GM18868 (cell line): Measurements from ENCODE around the gene CATSPERD.
"Not testable (repeated sequence)": the region's sequence is repeated elsewhere in the genome, so short reads cannot be mapped to it uniquely, and the experiment has no call there.

Experiments
- ATAC-seq: cut with Tn5 transposase; IDR thresholded peaks from one replicate; pipeline ENCODE4 v1.9.1; 2021; ENCODE audit warnings: mild to moderate bottlenecking, moderate library complexity; ENCODE audit not compliant: unreplicated experiment

CATSPERD gene

DNA sequence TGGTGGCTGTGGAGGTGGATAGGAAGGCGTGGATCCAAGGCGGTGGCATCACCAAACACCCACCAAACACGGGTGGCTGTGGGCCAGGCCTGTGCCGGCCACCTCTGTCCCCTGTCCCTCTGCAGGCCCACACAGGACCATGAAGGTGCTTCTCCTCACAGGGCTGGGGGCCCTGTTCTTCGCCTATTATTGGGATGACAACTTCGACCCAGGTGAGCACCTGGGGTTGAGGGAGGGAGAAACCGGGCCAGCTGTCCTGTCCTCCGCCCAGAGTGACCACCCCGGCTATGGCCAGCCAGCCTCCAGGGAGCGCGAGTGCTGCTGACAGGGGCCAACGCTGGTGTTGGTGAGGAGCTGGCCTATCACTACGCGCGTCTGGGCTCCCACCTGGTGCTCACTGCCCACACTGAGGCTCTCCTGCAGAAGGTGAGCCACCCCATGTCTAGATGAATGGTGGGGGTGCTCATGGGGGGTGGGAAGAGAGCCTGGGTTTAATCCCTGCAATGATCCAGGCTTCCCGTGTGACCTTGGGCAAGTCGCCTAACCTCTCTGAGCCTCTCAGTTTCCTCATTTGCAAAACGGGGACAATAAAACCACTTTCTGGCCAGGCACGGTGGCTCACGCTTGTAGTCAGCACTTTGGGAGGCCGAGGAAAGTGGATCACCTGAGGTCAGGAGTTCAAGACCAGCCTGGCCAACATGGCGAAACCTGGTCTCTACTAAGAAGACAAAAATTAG lies 35.6 kb upstream of the CATSPERD start:
- no peak for ATAC-seq

DNA sequence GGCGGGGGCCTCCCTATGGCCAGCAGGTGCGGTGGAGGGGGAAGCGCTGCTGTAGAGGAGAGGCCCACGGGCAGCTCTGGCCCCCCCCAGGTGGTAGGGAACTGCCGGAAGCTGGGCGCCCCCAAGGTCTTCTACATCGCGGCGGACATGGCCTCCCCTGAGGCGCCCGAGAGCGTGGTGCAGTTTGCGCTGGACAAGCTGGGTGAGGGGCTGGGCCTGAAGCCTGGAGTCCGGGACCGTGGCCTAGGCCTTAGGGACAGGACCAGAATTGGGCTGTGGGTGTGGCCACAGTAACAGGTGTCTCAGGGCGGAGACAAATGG lies 34.2 kb upstream of the CATSPERD start:
- ATAC-seq = no peak

DNA sequence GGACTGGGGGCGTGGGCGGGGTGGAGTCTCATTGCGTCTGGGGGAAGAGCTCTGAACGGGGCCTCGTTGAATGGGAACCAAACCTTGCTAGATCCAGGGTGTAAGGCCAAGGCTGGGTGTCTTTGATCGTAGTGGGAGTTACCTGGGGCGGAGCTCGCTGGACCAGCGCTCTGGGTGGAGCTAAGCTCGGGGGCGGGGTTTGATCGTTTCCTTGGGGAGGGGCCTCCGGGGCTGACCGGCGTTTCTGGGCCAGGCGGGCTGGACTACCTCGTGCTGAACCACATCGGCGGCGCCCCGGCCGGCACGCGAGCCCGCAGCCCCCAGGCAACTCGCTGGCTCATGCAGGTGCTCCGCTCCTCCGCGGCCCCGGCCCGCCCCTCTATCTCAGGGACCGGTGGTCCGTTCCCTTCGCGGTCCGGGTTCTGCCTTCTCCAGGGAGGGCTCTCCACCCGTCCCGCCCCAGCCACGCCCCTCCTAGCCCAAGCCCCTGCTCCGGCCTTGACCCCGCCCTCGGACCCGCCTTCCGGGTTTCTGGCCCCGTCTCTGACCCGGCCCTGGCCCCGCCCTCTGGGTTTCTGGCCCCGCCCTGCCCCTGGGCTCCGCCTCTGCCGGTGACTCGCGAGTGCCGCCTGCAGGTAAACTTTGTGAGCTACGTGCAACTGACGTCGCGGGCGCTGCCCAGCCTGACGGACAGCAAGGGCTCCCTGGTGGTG lies 33.6 kb upstream of the CATSPERD start:
- peak; percentile 57 for ATAC-seq

DNA sequence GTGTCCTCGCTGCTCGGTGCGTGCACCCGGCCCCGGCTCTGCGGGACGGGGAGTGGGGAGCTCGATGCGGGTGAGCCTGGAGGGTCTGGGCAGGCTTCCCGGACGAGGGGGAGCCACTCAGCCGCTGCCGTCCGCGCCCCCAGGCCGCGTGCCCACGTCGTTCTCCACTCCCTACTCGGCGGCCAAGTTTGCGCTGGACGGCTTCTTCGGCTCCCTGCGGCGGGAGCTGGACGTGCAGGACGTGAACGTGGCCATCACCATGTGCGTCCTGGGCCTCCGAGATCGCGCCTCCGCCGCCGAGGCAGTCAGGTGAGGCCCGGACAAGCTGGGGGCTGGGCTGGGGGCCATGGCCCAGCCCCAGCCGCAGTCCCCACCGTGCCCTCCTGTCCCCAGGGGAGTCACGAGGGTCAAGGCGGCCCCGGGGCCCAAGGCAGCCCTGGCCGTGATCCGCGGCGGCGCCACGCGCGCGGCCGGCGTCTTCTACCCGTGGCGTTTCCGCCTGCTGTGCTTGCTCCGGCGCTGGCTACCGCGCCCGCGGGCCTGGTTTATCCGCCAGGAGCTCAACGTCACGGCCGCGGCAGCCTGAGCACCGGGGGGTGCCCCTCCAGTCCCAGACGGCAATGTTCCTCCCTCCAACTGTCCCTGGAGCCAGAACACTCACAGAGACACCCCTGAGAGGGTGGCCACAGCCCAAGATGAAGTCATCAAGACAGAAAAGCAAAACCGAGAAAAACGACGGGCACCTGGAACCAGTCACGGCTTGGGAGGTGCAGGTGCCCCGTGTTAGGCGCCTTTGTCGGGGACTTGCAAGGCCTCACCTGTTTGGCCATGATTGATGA lies 32.9 kb upstream of the CATSPERD start:
- no peak for ATAC-seq

DNA sequence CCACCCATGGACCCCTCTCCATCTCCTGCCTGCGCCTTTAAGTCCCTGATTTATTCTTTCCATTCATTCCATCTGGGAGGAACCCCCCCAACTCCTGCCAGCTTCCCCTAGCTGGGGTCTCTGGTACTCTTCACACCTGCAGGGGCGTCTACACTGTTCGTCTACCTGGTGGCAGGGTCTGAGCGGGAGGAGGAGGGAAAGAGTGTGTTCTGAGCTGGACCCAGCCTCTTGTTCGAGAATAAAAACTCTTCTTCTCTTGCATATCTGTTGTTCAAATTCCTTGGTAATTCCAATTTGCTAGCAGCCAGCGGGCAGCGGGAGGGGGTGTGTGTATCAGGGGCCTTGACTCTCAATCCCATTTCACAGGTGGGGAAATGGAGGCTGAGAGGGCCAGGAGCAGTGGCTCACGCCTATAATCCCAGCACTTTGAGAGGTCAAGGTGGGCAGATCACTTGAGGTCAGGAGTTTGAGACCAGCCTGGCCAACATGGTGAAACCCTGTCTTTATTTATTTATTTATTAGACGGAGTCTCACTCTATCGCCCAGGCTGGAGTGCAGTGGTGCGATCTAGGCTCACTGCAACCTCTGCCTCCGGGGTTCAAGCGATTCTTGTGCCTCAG lies 32.1 kb upstream of the CATSPERD start:
- ATAC-seq = not testable (repeated sequence)

DNA sequence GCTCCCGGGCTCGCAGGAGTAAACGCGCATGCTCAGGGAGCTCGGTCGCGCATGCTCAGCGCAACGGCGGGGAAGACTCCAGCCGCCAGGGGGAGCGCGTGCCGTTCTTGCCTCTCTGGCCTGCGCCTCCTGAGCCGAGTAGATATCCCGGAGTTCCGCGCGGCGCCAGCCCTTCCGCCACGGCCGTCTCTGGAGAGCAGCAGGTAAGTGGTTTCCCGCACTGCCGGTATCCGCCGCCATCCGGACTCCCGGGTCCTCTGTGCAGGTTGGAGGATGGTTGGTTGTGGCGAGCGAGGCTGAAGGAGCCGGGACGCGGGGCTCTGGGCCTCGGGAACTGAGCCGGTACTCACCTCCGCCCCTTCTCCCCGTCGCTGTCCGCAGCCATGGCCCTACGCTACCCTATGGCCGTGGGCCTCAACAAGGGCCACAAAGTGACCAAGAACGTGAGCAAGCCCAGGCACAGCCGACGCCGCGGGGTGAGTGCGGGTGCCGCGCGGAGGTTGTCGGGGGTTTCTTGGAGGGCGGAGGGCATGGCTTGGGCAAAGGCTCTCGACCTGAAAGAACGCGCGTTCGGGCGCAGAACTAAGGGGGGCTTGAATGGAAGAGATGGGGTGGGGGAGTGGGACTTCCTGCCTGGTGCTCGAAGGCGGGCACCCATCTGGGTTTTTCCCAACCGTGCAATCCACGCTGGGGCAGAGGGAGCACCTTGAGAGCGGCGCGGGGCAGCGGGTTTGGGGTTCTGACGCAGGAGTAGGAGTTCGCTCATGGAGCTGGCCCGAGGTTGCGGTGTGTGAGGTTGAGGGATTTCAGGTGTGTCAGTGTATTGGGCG lies 30.1 kb upstream of the CATSPERD start, which contains the start of gene RPL36:
RPL36 (plus strand) TSS at position 171 of the 830 bp plus-strand sequence; CDS start at position 384, 213 bp downstream.
- ATAC-seq = peak; percentile 38

DNA sequence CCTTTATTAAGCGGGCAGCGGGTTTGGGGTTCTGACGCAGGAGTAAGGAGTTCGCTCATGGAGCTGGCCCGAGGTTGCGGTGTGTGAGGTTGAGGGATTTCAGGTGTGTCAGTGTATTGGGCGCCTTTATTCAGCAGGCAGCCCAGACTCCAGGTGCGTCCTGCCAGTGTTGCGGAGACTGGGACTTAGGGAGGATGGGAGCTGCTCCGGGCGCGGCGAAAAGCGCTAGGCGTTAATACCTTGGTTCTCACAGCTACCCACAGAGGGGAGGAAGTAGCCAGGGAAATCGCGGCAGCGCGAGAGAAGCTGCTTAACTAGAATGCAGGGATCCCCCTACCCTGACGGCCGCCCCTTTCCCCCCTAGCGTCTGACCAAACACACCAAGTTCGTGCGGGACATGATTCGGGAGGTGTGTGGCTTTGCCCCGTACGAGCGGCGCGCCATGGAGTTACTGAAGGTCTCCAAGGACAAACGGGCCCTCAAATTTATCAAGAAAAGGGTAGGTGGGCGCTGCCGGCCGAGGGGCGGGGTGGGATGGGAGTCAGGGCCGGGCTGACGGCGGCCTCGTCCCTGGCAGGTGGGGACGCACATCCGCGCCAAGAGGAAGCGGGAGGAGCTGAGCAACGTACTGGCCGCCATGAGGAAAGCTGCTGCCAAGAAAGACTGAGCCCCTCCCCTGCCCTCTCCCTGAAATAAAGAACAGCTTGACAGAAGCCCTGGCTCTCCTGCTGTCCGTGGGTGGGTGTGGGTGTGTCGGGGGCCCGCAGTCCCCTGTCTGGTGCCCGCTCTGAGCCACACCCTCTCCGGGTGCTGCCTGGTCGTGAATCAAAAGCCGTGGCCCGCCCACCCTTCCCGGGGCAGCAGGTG lies 29.2 kb upstream of the CATSPERD start:
- no peak for ATAC-seq

DNA sequence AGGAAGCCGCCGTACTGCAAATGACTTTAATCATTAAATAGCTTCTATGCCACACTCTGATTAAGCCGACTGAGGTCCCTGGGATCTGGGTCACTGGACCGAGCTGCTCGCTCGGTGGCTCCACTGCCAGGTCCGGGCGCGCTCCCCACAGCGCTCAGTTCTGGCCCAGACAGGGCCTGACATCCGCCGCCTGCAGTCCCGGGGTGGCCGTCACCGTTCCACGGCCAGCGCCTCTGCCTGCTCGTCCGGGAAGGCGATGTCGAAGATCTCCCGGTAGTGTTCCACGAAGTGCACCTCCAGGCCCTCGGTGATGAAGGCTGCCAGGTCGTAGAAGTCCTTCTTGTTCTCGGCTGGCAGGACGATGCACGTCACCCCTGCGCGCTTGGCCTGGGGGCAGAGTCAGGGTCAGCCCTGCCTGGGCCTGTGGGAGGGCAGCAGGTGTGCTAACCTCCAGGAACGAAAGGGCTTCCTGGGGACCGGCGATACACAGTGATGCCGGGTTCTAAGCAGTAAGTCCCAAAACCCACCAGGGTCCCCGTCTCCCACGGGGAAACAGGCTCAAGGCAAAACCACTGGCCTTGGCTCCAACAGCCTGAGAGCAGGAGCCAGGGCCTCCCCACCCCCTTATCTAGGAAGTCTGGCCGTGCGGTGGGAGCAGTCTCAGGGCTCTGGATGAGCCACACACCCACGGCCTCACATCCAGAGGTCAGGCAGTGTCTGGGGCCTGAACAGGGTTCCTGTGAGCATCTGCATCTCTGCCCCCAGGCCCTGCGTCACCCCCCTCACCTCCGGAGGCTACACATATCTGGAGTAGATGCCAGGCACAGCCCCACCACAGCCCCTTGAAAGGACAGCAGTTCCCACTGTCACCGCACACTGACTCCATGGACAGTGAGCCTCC lies 28.4 kb upstream of the CATSPERD start:
- ATAC-seq = no peak

DNA sequence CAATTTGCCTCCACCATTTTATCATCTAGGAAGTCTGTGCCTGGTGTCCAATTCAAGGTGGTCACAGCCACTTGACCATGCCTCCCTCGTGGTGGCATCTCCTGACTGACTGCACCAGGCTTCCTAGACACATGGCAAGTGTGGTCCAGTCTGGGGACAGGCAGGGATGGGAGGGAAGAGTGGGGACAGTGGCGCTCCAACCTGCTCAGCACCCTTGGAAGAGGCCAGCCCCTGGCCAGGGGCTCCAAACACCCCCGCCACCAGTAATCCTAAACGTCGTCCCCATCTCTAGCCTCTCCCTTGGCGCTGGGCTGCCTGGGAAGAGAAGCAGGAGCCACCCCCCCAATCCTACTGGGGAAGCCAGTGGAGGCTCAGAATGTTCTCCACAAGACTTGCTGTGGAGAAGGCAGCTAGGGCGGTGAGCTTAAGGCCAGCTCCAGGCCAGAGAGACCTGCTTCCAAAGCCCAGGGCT lies 27.7 kb upstream of the CATSPERD start:
- ATAC-seq = no peak

DNA sequence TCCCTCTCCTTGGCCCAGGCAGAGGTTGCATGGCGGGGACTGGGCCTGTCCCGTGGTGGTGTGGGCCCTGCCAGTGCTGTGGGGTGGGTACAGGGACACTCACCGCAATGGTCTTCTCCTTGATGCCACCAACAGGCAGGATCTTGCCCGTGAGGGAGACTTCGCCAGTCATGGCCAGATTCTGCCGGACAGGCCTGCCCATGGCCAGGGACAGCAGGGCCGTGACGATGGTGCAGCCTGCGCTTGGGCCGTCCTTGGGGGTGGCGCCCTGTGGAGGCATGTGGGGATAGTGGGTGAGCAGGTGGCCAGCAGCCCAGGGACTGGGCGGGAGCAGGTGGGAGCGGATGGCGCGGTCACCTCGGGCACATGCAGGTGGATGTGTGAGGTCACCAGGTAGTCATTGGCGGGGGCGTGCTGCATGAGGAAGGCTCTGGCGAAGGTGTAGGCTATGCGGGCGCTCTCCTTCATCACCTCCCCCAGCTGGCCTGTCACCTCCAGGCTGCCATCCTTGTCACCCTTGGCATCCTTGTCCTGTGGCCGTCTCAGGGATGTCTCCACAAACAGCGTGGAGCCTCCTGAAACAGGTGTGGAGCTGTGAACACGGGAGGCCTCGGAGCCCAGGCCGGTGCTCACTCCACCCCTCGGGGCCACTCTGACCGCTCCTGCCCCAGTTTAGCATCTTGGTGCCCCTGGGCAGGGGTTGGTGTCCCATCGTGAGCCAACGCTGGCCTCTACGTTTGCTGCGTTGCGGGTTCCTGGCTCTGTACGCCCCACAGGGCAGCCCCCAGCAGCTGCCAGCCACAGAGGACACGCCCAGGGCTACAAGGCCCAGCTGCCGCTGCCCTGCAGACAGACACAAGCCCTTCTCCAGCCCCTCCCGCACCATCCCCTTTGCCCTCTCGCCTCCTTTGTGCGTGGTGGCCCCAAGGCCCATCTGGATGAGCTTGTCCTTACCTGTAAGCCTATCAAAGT lies 27.0 kb upstream of the CATSPERD start:
- no peak for ATAC-seq

DNA sequence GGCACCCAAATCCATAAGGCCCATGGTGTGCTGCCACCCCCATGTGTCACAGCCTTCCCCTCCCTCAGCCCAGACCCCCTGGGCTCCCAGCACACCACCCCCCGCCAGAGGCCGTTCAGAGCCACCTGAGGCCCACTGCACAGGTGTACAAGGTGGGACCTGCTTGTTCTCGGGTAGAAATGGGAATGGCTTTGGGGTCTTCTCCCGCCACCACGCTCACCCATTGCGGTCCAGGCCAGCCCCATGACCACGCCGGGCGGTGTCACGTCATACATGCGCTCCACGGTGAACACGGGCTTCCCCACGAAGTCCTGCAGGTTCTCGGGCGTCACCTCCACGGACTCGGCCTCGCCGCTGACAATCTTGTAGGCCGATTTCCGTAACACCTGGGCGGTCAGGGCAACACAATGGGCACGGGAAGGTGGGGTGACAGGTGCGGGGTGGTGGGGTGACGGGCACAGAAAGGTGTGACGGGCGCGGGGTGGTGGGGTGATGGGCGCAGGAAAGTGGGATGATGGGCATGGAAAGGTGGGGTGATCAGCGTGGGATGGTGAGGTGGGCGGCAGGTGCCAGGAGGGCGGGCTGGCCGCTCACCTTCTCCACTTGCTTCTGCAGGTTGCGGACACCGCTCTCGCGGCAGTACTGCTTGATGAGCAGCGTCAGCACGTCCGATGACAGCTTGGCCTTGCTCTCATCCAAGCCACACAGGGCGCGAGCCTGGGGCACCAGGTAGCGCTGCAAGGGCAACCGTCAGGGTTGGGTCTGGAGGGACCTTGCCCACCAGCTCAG lies 26.1 kb upstream of the CATSPERD start:
- no peak for ATAC-seq

DNA sequence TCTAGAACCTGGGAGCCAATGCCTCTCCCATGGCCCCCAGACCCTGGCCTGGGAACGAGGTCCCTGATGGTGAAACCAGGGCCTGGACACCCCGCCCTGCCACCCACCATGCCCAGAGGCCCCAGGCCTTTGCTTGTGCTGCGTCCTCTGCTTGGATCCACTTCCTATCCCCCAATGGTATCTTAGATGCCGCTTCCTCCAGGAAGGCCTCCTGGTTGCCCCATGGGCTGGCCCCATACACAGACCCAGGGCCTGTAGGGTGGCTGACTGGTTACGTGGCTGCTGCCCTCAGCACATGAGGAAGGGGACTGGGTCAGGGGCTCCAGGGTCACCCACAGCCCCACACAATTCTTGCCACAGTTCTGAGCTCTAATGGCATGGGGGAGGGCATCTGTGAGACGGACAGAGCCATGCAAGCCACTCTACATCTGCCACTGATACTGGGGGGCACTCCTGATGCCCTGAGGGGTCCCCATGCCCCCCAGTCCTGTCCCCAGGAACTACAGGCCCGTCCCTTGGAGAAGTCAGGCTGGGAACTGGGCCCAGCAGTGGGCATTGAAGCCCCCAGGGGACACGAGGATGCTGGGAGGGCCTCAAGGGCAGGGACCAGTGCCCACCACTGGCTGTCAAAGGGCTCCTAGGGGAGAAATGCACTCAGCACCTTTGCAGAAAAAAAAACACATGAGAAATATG lies 25.3 kb upstream of the CATSPERD start:
- no peak for ATAC-seq

DNA sequence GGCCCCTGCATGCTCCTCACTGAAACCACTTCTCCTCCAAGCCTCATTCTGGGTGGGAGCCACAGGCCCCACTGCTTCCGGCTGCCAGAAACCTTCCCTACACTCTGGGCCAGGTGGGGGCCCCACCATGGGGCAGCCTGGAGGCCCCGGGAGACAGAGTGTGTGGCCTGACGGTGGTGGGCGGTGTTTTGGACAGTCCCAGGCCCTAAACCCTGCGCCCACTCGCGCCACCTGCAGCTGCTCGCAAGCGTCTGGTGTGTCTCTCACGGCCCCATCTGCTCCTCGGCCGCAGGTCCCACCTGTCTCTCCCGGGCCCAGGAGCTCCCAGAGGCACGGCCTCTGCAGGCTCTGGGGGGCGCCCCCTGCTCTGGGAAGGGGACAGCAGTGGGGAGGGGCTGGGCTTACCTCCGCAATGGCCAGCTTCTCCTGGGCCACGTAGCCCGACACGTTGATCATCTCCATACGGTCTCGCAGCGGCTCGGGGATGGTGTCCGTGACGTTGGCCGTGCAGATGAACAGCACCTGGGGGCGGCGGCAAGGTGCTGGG lies 24.7 kb upstream of the CATSPERD start:
- ATAC-seq = no peak

DNA sequence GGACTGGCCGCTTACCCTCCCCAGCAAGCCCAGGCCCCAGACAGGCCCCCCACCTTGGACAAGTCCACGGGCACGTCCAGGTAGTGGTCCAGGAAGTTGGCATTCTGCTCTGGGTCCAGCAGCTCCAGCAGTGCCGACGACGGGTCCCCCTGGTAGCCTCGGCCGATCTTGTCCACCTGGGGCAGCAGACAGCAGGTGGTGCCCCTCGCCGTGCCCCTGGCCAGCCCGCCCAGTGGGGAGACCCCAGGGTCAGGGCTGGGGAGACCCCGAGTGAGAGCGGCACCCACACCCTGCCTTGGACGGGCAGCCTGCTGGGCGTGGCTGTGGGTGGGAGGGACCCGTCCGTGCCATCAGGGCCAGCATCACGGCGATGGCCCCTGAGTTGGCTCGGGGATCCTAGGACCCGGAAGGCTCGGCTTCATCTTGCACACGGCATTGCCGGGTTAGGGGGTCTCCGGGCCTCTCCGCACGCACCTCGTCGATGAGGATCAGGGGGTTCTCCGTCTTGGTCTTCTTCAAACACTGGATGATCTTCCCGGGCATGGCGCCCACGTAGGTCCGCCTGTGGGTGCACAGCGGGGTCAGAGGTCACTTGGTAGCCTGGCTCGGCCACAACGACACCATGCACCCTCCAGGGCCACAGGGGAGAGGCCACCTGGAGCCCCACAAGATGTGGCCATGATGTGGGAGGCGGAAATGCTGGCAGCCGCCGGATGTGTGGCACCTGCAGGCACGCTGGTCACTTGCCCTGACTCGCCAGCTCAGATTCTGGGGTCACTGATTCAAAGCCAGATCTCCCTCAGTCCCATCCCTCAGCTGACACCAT lies 24.0 kb upstream of the CATSPERD start:
- ATAC-seq = no peak
